ENCODE measurements around the gene HTR3B.

DNA sequence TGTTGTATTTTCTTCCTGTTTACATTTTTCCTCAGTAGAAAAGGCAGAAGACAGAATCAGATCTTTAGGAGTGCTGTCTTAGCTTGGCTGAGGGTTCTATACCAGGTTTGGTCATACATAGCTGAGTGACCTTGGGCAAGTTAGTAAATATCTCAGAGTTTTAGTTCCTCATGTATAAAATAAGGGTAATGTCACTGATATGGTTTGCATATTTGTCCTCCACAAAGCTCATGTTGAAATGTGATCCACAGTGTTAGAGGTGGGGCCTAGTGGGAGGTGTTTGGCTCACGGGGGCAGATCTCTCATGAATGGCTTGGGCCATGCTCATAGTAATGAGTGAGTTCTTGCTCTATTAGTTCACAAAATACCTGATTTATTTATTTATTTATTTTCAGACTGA is 62.8 kb downstream of the HTR3B start:
- TF ChIP-seq, protein P1, sequence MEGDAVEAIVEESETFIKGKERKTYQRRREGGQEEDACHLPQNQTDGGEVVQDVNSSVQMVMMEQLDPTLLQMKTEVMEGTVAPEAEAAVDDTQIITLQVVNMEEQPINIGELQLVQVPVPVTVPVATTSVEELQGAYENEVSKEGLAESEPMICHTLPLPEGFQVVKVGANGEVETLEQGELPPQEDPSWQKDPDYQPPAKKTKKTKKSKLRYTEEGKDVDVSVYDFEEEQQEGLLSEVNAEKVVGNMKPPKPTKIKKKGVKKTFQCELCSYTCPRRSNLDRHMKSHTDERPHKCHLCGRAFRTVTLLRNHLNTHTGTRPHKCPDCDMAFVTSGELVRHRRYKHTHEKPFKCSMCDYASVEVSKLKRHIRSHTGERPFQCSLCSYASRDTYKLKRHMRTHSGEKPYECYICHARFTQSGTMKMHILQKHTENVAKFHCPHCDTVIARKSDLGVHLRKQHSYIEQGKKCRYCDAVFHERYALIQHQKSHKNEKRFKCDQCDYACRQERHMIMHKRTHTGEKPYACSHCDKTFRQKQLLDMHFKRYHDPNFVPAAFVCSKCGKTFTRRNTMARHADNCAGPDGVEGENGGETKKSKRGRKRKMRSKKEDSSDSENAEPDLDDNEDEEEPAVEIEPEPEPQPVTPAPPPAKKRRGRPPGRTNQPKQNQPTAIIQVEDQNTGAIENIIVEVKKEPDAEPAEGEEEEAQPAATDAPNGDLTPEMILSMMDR (IDR thresholded peaks at IDR 0.05; ENCODE audit: poor library complexity): no peak
- TF ChIP-seq EZH2 (IDR thresholded peaks at IDR 0.05; ENCODE audit: borderline replicate concordance) (no peak), EZH2phosphoT487 (IDR thresholded peaks at IDR 0.05; ENCODE audit: low read depth, severe bottlenecking, unreplicated experiment) (no peak)

Measured in hepatocyte (in vitro differentiated cells).